ENCODE data around the gene ATG9A.

Gene ATG9A

GRCh38 chr2:219245899-219246230 is 16.4 kb upstream of the ATG9A start:
- Histone ChIP-seq H3K4me3 (replicated peaks; ENCODE audit: insufficient read depth, low read length) (peak overlapping the region; percentile 87), H3K27me3 (ENCODE audit: insufficient read depth, poor library complexity, severe bottlenecking) (no peaks in the 10 kb centered on the region), H3K27ac (replicated peaks) (peak overlapping the region; percentile 85)
- no peak for DNase-seq (ENCODE audit: low read depth in 1 of 2, low spot score in 1 of 2)
- TF ChIP-seq POLR2AphosphoS5 (IDR thresholded peaks at IDR 0.05; ENCODE audit: low read depth) (no peak), CTCF (IDR thresholded peaks at IDR 0.05; ENCODE audit: insufficient read depth, low read length) (no peak), REST (IDR thresholded peaks at IDR 0.05; ENCODE audit: insufficient replicate concordance, low read depth) (no peak), GABPA (IDR thresholded peaks at IDR 0.05; ENCODE audit: low read depth) (no peak), SPI1 (IDR thresholded peaks at IDR 0.05; ENCODE audit: borderline replicate concordance, low read depth) (no peak)

GRCh38 chr2:219245148-219245898 is 15.9 kb upstream of the ATG9A start, which contains the start of the genes GLB1L and STK16:
GLB1L (minus strand) TSS chr2:219245444; CDS start chr2:219243573, 1,871 bp downstream.
STK16 (plus strand) TSS chr2:219245479; CDS start chr2:219246000, 521 bp downstream.
- DNase-seq (ENCODE audit: low read depth in 1 of 2, low spot score in 1 of 2) = peak; percentile 90 to 93
- Histone ChIP-seq H3K4me3 (replicated peaks; ENCODE audit: insufficient read depth, low read length) (peak within 1 kb of the TSS; percentile 87), H3K27ac (replicated peaks) (peak within 1 kb of the TSS; percentile 85), H3K27me3 (ENCODE audit: insufficient read depth, poor library complexity, severe bottlenecking) (no peaks in the 10 kb centered on the region)
- TF ChIP-seq REST (IDR thresholded peaks at IDR 0.05; ENCODE audit: insufficient replicate concordance, low read depth) = no peak
- peak; percentile 54 for TF ChIP-seq POLR2AphosphoS5 (IDR thresholded peaks at IDR 0.05; ENCODE audit: low read depth)
- no peak for TF ChIP-seq CTCF (IDR thresholded peaks at IDR 0.05; ENCODE audit: insufficient read depth, low read length)
- TF ChIP-seq SPI1 (IDR thresholded peaks at IDR 0.05; ENCODE audit: borderline replicate concordance, low read depth) = peak; percentile 52; the same call in 1 of the 2 replicates
- peak; percentile 78 for TF ChIP-seq GABPA (IDR thresholded peaks at IDR 0.05; ENCODE audit: low read depth)

GRCh38 chr2:219244789-219245147 is 15.3 kb upstream of the ATG9A start:
- no peak for TF ChIP-seq CTCF (IDR thresholded peaks at IDR 0.05; ENCODE audit: insufficient read depth, low read length)
- TF ChIP-seq REST (IDR thresholded peaks at IDR 0.05; ENCODE audit: insufficient replicate concordance, low read depth) = no peak
- TF ChIP-seq GABPA (IDR thresholded peaks at IDR 0.05; ENCODE audit: low read depth) = no peak
- TF ChIP-seq POLR2AphosphoS5 (IDR thresholded peaks at IDR 0.05; ENCODE audit: low read depth) = no peak
- no peak for TF ChIP-seq SPI1 (IDR thresholded peaks at IDR 0.05; ENCODE audit: borderline replicate concordance, low read depth)
- no peaks in the 10 kb centered on the region for H3K27me3 ChIP-seq (ENCODE audit: insufficient read depth, poor library complexity, severe bottlenecking)
- peak overlapping the region; percentile 85 for H3K27ac ChIP-seq (replicated peaks)
- H3K4me3 ChIP-seq (replicated peaks; ENCODE audit: insufficient read depth, low read length) = peak overlapping the region; percentile 87
- no peak for DNase-seq (ENCODE audit: low read depth in 1 of 2, low spot score in 1 of 2)
